Tongue (tissue), 2 donors: ENCODE results near the gene WWOX. TPM values are rescaled to one million over a fixed set of nuclear protein-coding genes. Genes with fewer than 3 reads are reported as not detected.

Experiments
- DNase-seq: peaks from one replicate; pipeline ENCODE4 v3.0.0-alpha.2; 2015
- total RNA-seq: library from RNA; depleted of rRNA; stranded (reverse); fragments of >200 nt; gene quantifications from one replicate; pipeline ENCODE4 v1.2.3, GENCODE V29; 2014

The WWOX gene
- total RNA-seq, 1 donor from 2014 or later, result 60.5 TPM

DNA sequence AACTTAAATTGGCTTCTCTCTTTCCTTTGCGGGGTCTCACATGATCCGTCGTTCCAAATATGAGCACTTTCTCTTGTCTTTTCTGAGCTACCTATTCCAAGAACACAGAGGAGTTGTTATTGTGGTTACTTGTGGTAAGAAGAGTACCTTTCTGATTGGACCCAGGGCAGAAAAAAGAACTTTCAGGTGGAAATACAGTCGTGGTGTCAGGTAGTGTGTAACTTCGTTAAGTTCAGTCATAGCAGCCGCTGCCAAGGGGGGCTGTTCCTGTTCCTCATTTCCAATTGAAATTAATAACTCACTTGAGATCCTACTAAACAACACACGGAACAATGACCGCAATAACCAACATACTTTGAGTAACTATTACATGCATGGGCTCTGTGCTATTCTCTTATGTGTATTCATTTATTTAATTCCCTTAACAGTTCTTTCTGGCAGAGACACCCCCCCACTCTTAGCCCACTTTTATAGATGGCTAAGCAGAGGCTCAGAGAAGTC lies 819.4 kb downstream of the WWOX start:
- no peak for DNase-seq

DNA sequence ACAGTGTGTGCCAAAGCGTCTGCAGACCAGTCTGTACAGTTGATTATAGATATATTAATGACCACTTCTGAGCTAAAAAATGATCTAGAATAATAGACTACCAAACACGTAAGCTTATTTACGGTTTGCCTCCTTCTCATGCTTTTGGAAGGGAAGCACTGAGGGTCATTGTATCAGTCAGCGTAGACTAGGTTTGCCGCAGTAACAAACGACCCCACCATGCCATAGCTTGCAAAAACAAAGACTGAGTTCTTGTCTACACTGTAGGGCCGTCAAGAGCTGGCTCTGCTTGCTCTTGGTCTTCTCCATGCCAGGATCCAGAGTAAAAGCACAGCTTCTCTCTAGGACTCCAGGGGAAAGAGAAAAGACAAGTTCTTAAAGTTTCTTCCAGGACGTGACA lies 820.4 kb downstream of the WWOX start:
- DNase-seq, result no peak

DNA sequence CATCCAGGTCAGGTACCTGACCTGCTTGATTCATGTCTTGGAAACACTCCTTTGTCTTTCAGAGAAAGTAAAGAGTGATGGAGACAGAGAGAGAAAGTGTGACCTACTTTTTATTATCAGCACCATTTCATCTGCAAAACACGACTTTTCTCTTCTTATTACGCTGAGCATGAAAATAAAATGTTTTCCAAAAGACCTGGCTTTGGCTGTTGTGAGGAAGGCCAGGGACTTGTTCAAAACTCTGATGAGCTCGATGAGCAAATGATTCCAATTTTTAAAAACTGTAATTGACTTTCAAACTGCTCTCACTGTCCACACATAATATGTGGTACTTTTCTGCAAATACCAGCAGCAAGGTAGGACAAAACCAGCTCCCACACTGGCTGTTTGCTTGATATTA lies 821.2 kb downstream of the WWOX start:
- DNase-seq, result no peak

DNA sequence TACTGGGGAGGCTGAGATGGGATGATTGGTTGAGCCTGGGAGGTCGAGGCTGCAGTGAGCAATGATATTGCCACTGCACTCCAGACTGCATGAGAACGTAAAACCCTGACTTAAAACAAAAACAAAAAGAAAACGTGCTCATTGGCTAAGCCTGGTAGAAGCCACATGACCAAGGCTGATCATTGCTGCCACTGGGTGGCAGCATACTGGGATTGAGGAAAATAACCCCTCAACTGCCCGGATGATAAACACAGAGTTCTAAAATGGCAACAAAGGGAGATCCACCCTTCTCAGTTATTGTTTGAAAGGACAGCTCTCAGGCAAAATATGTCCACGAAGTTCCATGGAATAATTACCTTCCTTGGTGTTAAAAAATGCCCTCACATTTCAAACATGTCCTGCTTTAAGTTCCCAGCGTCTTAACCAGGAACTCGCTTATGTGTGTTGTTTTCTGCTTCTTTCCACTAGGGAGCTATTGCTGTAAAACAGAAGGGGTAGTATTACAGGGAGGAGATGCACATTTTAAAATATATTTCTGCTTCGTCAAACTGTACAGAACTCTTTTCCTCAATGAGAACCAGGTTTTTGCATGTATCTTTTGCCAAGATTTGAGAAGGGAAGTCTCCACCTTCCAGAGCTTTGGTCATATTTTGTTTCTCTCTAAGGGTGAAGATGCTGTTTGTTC lies 825.8 kb downstream of the WWOX start:
- DNase-seq, result peak; percentile 53

DNA sequence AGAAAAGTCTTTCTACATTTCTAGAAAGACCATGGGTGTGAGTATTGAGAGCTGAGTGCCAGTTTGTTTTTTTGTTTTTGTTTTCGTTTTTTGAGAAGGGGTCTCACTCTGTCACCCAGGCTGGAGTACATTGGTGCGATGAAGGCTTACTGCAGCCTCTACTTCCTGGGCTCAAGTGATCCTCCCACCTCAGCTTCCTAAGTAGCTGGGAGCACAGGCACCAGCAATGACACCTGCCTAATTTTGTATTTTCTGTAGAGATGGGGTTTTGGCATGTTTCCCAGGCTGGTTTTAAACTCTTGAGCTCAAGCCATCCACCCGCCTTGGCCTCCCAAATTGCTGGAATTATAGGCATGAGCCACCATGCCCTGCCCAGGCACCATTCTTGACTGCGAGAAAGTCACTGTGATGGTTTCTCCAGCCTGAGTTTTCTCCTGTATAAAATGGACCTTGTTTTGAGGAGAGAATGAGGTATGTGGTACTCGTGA lies 827.3 kb downstream of the WWOX start:
- DNase-seq, result peak; percentile 62

DNA sequence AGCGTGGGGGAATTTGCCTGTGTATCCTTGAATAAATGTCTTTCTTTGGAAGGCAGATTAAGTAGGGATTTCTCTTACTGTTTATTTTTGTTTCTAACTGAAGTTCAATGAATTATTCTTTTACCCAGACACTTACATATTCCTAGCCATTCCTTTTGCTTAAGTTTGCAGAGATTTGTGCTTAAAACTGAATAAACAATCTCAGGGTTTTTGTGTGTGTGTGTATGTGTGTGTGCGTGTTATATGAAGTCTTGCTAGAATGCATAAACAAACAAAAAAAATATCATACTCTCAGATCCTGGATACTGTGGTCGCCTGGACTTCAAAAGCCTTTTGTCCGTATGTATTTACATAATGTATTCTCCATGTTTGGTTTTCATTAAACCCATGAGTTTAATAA lies 828.3 kb downstream of the WWOX start:
- DNase-seq, result peak; percentile 47

DNA sequence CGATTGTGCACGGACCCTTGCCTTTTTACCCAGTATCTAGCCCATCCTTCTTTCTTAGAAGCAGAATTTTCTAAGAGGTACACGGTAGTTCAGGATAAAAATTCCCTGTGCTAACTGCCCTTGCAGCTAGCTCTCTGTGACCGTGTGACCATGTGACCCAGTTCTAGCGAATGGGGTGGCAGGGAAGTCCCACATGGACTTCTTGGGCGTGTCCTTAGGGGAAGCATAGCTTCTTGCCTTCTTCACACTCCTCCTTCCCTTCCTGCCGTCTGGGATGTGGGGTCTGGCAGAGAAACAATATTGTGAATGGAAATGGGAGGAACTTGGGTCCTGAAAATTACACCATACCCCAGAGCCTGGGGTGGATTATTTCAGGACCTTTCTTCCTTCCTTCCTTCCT lies 830.4 kb downstream of the WWOX start:
- no peak for DNase-seq

DNA sequence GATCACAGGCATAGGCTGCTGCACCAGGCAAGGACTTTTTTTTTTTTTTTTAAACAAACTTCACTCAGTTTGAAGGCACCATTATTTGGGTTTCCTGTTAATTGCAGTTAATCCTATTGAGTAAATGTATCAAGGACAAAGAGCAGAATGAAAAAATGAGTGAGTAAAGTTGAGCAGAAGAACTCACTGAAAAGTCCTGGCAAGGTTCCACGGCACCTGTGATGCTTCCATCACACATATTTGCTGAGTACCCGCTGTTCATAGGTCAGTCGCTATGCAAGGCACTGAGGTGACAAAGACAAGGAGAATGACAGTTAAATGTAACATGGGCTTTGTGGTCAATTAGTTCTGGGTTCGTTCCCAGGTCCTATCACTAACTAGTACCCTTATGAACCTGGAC lies 831.1 kb downstream of the WWOX start:
- DNase-seq, result peak; percentile 70

DNA sequence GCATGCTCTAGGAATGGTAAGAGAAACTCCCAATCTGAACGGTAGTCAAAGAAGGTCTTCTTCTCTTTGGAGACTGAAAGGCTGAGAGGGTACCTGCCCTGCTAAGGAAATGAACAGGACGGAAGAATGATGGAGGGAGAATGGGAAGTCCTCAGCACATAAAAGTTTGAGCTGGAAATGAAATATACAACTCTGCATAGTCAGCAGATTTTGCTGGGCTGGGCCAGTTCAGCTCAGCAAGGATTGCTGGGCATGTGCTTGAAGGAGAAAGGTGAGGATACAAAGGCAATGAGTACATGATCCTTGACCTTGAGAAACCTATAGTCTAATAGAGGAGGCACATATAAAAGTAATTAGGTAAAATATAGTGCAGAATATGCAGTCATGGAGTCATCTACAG lies 831.8 kb downstream of the WWOX start:
- no peak for DNase-seq

DNA sequence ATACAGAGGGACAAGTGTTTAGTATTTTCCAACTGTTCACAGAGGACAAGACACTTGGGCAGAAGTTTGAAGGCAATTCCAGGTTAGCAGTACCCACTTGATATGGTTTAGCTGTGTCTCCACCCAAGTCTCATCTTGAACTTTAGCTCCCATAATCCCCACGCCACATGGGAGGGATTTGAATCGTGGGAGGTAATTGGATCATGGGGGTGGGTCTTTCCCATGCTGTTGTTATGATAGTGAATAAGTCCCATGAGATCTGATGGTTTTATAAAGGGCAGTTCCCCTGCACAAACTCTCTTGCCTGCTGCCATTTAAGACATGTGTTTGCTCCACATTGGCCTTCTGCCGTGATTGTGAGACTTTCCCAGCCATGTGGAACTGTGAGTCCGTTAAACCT lies 832.2 kb downstream of the WWOX start:
- peak; percentile 50 for DNase-seq

DNA sequence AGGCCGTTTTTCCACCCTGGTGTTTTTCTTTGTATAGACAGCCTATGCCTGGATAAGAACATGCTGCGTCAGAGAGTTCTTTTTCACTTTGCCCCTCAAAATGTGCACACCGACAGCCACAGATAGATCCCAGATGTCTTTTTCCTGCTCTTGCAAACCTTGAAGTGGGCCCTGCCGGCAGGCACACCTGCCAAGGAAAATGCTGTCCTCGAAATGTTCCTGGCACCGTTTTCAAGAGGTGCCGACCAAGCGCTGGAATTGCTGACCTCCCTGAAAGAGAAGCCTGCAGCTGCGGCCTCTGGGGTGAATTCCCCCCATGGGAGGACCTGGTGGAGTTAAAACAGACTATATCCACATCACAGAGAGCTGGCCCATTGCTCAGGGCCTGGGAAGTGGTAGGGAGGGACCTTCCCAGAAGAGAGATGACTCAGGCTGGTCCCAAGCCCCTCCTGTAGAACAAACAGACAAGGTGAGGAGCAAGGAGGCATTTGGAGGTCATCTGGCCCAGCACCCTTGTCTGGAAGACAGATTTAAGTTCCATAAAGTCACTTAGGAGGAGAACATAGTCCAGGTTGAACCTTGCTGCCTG lies 833.0 kb downstream of the WWOX start:
- peak; percentile 66 for DNase-seq

DNA sequence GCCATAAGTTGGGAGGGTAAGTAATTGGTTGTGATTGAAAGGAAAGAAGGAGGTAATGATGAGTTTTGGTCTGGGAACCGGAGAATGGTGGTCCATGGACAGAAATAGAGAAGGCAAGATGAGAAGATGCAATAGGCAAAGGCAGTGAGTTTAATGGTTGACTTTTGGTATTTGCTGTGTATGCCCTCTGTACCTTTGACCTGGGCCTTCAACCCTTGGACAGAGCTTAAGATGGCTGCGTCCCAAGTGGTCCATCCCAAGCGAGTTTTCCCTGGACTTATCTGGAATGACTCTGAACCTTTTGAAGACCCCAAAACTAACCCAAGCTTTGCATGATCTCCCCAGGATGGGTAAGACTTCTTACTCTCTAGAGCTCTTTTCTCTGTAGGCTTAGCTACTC lies 836.6 kb downstream of the WWOX start:
- no peak for DNase-seq

DNA sequence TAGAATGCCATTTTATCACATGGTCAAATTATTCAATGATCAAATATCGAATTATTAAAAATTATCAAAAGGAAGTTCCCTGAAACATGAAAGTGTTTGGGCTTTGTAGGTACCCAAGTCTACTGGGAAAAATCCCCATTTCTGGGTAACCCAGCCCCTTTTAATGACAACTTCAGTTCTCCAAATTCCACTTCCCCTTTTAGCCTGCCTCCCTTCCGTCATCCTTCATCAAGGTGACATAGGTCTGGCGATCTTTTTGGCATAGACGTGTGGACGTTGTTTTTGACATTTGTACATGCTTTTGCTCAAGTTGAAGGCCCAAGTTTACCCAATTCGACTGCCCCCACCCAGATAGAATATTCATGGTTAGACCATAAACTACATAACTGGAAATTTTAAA lies 840.1 kb downstream of the WWOX start:
- DNase-seq, result no peak

DNA sequence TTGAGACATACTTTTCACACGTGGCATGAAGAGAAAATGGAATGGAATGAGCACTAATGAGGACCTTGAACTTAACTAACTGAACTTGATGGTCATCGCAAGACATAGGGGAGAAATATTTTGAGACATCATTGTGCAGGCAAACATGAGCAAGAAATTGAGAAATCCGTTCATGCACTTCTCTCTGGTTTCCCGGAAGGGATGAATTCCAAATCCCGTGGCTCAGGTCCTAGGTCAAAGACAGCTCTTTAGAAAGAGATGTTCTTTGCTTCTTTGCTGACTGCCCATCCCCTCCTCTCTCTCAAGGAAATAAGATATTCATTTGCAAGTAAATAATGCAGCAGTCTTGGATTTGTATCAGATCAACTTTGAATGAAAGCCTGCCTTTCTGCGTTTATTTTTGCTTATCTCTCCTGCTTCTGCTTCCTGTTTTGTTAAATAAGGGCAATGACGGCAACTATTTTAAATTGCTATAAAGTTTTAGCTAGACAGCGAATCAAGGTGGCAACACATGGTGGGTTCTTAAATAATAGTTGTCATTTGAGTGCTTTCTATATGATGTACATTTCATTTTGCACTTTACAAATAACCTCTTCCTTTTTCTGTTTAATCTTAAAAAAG lies 843.3 kb downstream of the WWOX start:
- DNase-seq, result no peak

DNA sequence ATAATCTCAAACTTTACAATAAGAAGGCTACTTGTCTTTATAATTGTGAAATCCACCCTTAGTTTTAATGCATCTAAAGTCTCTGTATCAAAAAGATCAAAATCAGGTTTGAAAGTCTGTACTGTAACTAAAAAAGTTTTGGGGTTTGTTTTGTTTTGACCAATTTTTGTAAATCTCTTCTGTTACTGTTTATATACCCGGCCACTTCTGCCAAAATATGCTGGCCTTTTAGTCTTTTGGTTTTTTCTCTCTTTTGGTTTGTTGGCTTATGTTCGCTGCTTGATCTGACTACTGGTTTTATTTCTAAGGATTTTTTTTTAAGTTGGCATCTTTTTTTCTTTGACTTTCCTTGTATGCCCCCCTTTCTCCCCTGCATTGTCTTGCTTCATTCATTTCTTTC lies 845.9 kb downstream of the WWOX start:
- no peak for DNase-seq

DNA sequence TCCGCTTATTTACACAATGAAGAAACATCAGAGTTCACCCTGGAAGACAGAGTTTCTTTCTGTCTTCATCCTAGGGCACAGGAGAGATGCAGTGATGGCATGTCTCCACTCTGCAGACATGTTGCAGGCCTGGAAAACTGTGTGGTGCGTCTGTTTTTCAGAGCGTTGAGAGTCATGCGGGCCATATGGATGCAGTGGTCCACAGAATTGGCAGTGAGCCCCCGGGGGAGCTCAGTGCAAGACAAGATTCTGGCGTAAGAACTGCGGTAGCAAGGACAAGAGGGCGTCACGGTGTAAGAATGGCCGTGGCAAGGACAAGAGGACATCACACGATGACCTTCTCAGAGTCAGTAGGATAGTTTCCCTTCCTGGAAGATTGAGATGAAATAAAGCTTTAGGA lies 847.1 kb downstream of the WWOX start:
- DNase-seq, result no peak

DNA sequence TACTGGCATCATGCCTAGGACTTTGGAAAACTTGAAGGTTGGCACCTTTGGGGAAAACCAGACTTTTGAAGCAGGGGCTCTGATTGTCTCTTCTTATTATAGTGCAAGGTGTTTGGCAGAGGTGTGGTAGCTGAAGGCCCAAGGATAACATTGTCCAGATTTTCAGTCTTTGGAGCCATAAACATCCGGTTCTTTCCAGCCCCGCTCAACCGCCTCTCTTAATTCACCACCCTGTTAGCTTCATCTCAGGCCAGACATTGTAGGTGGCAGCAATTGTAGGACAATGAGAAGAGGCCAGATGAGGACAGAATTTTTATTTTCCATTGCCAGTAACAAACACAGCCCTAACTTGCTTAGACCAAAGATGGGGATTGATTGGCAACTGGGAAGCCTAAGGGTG lies 851.3 kb downstream of the WWOX start:
- DNase-seq, result no peak

DNA sequence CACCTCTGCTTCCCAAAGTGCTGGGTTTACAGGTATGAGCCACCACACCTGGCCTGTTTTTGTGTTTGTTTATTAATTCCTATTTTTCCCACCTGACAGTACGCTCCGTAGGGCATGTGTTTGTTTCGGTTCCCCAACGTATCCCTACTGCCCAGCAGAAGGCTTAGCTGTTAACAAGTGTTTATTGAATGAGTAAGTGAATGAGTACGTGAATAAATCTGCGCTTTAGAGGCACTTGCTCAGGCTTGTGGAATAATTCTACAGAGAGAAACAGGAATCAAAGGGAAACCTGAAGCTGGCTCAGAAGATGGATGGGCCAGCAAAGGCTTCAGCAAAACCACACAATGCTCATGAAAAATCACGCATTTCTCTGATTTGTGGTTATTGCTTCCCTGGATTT lies 853.2 kb downstream of the WWOX start:
- DNase-seq, result no peak

DNA sequence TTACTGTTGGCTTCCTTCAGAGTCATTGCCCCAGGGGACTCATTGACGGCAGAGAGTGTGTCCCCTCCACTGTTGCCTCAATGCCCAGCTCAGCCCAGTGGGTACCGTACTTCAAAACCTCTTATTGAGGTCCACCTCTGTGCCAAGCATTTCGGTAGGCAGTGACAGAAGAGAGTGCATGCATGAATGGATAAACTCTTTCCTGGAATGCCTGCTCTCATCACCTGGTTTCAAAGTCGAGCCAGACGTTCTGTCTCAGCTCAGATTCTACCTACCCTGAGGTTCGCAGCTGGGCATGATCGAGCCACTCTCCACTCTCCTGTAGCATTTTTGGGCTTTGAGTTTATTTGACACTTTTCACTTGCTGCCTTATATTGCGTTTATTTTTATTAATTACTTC lies 854.1 kb downstream of the WWOX start:
- DNase-seq, result no peak

DNA sequence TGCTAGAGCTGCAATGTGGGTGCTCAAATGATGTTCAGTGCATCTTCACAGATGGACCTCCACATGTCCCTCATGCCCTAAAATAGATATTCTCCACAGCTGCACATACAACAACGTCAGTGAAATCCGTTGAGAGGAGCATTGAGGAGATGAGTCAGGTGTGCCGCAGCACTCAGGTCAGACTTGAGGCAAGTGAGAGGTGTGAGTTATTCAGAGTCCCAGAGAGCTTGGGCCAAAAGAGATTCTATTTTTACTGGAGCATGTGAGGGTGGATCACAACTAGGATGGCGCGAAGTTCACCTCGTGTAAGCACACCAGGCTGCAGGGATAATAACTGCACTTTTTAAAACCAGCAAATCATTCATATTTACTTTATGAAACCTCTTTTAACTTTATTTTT lies 855.8 kb downstream of the WWOX start:
- DNase-seq, result peak; percentile 18

DNA sequence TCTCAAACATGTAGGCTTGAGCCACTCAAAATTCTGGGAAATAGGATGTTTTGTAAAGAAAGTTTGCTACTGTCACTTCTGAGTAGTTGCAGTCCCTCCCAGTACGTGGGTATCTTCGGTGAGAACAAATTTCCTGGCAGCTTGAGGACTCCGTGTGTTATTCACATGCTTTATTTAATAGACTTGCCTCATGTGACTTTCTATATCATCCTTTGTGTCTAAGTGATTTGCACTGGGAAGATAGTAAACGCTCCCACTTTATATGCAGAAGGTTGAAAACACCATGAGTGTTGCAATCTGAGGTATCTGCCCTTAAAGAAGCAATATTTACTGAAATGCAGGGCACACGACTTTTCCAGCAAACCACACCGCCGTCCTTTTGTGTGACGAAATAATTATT lies 857.4 kb downstream of the WWOX start:
- DNase-seq, result peak; percentile 28

DNA sequence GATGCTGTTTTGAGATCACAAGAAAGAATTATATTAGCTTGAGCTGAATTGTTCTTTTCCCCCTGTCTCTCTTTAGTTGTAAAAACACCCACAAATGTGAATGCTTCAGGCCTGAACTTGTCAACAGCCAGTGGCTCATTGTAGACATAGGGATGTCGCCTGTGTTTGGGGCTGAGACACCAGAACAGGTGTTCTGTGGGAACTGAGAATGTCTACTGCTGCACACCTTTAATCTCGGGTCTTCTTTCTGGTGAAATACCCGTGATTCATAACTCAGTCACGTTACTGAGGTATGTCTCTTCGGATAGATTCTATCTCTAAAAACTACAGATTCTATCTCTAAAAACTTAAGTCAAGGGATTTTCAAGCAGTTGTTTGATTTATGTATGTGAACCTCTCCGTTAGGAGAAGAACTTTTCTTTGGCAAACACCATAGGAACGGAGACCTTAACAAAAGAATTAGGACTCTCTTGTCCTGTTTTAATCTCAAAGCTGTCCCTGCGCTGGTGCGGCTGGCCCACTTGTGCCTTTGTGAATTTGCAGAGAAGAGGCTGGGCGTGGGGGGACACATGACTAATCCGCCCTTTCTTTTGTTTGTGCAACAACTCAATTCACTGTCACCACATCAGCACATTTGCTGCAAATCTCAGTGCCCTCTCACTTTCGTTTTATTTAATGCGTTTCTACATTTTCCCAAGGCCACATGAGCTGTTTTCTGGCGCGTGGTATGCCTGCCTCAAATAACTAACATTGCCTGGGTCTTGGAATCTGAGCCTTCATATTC lies 858.1 kb downstream of the WWOX start:
- peak; percentile 38 for DNase-seq

DNA sequence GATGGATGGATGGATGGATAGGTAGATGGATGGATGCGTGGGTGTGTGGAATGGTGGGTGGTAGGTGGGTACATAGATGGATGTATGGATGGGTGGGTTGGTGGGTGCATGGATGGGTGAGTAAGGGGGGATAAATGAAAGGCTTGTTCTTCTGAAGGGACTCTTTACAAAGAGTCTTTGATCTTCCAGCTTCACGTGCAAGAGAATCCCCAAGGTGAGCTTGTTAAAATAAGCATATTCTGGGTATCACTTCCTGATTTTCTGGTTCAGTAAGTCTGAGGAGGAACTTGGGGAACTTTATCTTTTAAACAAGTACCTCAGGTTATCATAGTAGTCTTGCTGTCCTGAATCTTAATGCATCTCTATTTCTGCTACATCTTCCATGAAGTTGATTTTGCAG lies 862.0 kb downstream of the WWOX start:
- DNase-seq, result no peak
